Right cardiac atrium (tissue), 5 donors: ENCODE data around the gene COL4A1. TPM values are rescaled to one million over a fixed set of nuclear protein-coding genes. Genes with fewer than 3 reads are reported as not detected.
"Not testable (repeated sequence)": the region's sequence is repeated elsewhere in the genome, so short reads cannot be mapped to it uniquely, and the experiment has no call there.

ENCODE experiments used
- ATAC-seq, 2 donors: fragments of 200-7000 bp; cut with Tn5 transposase; one replicate each; pipeline versions ENCODE4 v1.8.0 to v1.9.1; 2020; ENCODE audit warnings: moderate library complexity in 2 of 2, mild to moderate bottlenecking in 1 of 2
- DNase-seq, 3 donors: peaks; one replicate each; pipeline ENCODE4 v3.0.0-alpha.2; 2020
- H3K27ac ChIP-seq: one replicate; pipeline ENCODE4 v1.5.1; 2013; ENCODE audit warnings: mild to moderate bottlenecking, low read length, control low read depth, moderate library complexity
- H3K27me3 ChIP-seq: one replicate; pipeline ENCODE4 v1.6.1; 2013; ENCODE audit not compliant: control insufficient read depth, insufficient read depth
- H3K4me1 ChIP-seq: one replicate; pipeline ENCODE4 v1.6.1; 2013; ENCODE audit warnings: low read length; ENCODE audit not compliant: control insufficient read depth, insufficient read depth
- H3K4me3 ChIP-seq: one replicate; pipeline ENCODE4 v1.5.1; 2013; ENCODE audit warnings: low read length, control low read depth
- H3K9me3 ChIP-seq: one replicate; pipeline ENCODE4 v1.6.1; 2013; ENCODE audit warnings: low read length; ENCODE audit not compliant: control insufficient read depth
- WGBS: extraction: QIAGEN DNeasy Blood & Tissue Kit; methylation state at CpG from one replicate; pipeline ENCODE4 v1.1.7; 2013; 5-methylcytosine and 5-hydroxymethylcytosine counted together
- intact Hi-C, 4 donors: fragments of 100-400 bp; cut with DNase I; formaldehyde crosslinking; loops; one replicate each; pipeline versions ENCODE4 v1.11.0 to v1.14.0; 2022 to 2023
- polyA plus RNA-seq: library from polyadenylated mRNA; stranded (reverse); fragments of 200-250 nt; gene quantifications from one replicate; pipeline ENCODE4 v1.2.3, GENCODE V29; 2013
- total RNA-seq, 4 donors: library from RNA; stranded (reverse); fragmentation: NEBNext Ultra II Directional; extraction: Animal tissue kit (Norgen Biotek cat#: 25700); gene quantifications; one replicate each; pipeline ENCODE4 v1.2.1, GENCODE V29; 2021
- donor health status: healthy with polysubstance abuse.
- donor health status: DM: no; HTN: yes; CAD: no.
- donor health status: DM: no; HTN: no; CAD: no.
- donor health status: DM: no; HTN: yes; CAD: no; lungs with severe emphysema.
- donor health status: DM: yes; HTN: yes; CAD: no.

Gene COL4A1
- total and polyA plus RNA-seq, 5 donors, result 69.8 to 267 (median 102) TPM

DNA sequence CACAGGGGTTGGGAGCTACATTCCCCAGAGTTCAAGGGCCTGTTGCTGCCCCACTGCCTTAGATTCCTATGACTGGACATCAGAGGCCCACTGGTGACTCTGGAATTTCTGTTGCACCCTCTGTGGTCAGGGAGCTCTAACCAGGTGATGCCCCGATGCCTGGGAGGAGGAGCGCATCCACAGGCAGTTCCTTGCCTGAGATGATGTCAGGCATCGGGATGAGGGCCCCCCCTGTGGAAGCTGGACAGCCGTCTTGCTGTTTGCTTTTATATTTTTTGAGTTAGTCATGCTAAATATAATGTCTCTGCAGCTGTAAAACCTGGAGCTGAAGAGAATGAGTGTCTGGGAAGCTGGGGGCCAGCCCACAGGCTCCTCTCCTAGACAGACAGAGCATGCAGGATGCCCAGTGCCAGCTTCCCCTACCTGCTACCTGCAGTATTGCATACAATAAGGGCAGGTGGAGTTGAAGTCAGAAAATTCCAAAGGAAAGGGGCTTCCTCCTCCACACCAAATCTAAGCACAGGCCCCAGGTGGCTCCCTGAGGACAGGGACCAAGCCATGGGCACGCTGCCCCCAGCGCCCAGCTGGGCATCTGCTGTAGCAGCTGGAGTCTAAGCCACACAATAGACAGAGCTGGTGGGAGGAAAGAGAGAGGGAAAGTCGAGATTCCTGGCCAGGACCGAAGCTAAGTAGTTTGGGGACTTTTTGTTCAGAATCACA lies 16.4 kb upstream of the COL4A1 start:
- intact Hi-C loops, result no loop called here
- Histone ChIP-seq H3K27me3 (no peaks in the 10 kb centered on the region), H3K4me1 (peaks cover 26% of the 10 kb centered on the region), H3K27ac (no peak overlapping the region), H3K4me3 (no peak overlapping the region), H3K9me3 (no peaks in the 10 kb centered on the region)
- 69% methylated on average over 8 of the region's 8 CpGs for WGBS
- DNase-seq, result no peak
- ATAC-seq, result no peak

DNA sequence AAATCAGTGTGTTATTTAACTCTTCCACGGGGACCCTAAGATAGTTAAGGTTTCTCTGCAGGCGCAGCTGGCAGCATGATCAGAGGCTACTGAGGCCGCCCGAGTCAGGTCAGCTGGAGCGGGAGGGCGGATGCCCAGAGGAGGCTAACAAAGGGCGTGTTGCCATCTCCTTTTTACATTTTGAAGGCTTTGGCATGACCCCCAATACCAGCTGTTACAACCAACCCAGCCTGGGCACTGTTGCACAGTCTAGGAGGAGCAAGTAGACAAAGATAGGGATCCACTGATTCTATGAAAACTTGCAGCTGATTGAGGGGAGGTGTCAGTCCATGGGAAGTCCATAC lies 15.8 kb upstream of the COL4A1 start:
- peaks cover 27% of the 10 kb centered on the region for H3K4me1 ChIP-seq
- DNase-seq (no peak), ATAC-seq (no peak)
- H3K4me3 ChIP-seq, result no peak overlapping the region
- H3K9me3 ChIP-seq, result no peaks in the 10 kb centered on the region
- H3K27ac ChIP-seq, result no peak overlapping the region
- intact Hi-C loops, result no loop called here
- WGBS, result 85% methylated on average over 7 of the region's 7 CpGs
- no peaks in the 10 kb centered on the region for H3K27me3 ChIP-seq

DNA sequence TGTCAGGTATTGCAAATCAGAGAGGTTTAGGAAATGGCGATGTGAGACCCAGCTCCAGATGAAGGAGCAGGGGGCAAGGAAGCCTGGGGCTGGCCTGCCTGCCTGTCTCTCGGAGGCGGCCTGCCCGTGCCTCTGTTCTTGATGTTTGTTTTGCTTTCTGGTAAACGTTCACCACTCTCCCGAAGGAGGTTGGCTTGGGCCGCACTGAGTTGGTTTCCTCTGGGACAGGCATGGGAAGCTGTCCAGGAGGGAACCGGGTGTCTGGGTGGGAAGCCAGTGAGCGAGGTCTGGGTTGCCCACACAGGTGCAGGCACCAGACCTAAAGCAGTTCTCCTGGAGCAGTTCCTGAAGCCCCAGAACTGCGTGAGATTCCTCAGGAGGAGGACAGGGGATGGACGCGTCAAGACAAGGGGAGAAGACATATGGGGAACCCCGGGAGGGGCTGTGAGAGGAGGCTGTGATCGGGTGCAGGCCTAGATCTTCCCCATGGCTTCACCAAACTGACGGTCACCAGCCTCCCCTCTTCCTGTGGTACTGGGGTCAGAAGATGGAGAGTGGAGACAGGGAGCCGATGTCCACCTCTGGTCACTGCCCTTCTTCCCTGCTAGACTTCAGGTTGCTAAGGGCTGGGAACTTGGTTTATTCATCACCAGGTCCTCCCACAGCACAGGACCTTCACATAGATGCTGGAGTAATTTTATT lies 15.3 kb upstream of the COL4A1 start:
- H3K4me3 ChIP-seq, result no peak overlapping the region
- DNase-seq (no peak), ATAC-seq (no peak)
- 71% methylated on average over 16 of the region's 16 CpGs for WGBS
- H3K27me3 ChIP-seq, result no peaks in the 10 kb centered on the region
- no peak overlapping the region for H3K27ac ChIP-seq
- H3K9me3 ChIP-seq, result no peaks in the 10 kb centered on the region
- intact Hi-C loops, result no loop called here
- peaks cover 28% of the 10 kb centered on the region for H3K4me1 ChIP-seq

DNA sequence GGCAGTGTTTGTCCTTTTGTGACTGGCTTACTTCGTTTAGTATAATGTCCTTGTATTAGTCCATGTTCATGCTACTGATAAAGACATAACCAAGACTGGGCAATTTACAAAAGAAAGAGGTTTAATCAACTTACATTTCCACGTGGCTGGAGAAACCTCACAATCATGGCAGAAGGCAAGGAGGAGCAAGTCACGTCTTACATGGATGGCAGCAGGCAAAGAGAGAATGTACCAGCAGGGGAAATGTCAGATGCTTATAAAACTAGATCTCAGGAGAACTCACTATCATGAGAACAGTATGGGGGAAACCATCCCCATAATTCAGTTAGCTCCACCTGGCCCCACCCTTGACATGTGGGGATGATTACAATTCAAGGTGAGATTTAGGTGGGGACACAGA lies 14.6 kb upstream of the COL4A1 start:
- ATAC-seq, H3K27ac ChIP-seq, H3K27me3 ChIP-seq, intact Hi-C loops, DNase-seq, H3K9me3 ChIP-seq, H3K4me3 ChIP-seq: not testable (repeated sequence)
- H3K4me1 ChIP-seq, result peaks cover 31% of the 10 kb centered on the region
- 75% methylated on average over 3 of the region's 3 CpGs for WGBS

DNA sequence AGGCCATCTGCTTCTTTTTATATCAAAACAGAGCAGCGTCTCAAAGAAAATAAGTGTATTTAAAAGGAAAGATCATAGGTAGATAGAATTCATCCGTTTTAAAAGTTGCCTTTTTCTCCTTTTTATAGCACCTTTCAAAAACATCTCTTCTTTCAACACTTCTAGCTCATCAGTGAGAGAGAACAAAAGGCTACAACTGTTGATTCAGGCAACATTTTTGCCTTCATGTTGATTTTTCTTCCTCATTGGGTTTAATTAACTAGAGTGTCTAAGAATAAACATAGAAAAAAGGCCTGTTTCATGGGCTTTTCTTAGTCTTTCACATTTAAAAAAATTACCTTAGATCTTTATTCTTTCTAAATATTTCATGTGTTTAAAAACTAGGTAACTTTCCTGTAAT lies 13.7 kb upstream of the COL4A1 start:
- WGBS, result 50% methylated on average over 2 of the region's 2 CpGs
- intact Hi-C loops, result no loop called here
- no peak for ATAC-seq
- Histone ChIP-seq H3K9me3 (no peaks in the 10 kb centered on the region), H3K4me1 (peaks cover 30% of the 10 kb centered on the region), H3K4me3 (no peak overlapping the region), H3K27me3 (no peaks in the 10 kb centered on the region), H3K27ac (no peak overlapping the region)
- DNase-seq, result no peak

DNA sequence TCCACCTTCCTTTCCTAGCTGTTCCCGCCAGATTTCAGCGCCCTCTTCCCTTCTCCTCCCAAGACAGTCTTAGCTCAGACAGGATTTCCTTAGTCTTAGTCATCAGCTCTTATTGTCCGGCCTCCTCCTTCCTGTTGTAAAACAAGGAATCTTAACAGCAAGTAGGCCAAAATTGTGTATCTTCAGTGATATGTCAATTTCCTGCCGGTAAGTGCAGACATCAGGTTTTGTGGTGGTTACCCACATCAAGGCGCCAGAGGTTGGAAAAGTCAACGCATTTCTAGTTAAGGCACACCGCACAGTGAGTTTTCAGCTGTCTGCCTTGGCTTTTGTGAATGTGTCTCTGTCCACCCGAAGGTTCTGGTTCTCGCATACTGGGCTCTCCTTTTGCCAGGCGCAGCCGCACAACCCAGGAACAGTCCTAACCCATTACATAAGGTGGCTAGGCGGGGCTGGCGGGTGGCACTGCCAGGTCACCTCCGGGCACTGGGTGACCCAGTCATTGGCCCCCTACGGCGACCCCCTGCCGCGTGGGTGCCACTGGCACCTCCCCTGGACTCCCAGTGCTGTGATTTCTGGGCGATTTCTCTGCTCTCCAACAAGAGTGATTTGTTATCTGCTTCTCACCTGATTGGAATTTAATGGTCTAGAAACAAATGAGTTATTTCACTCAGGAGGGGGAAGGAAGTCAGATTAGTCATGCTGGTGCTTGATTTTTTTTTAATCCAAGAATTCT lies 13.0 kb upstream of the COL4A1 start:
- DNase-seq, result peak in 1 of 3 donors; percentile 63
- Histone ChIP-seq H3K4me1 (peaks cover 32% of the 10 kb centered on the region), H3K27ac (peak overlapping the region; percentile 46), H3K9me3 (no peaks in the 10 kb centered on the region), H3K27me3 (no peaks in the 10 kb centered on the region), H3K4me3 (no peak overlapping the region)
- WGBS, result 47% methylated on average over 19 of the region's 19 CpGs
- intact Hi-C loops, result no loop called here
- peak; percentile 6 to 73 for ATAC-seq

DNA sequence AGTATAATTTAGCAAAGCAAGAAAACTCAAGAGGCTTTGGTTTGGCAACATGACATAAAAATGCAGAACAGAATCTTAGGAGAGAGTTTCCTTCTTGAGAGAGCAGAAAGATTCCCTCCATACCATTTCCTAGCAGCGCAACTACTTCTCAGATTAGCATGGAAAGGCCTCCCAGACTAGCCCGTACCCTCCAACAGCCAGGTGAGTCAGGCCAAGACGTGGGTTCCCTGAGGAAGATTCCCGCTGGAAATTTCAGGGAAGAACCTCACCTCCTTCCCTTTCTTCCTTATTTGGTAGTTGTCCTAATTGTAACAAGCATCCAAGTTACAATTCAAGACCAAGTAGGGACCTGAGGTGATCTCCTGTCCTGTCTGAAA lies 12.4 kb upstream of the COL4A1 start:
- ATAC-seq, result no peak
- Histone ChIP-seq H3K4me1 (peaks cover 32% of the 10 kb centered on the region), H3K27ac (peak overlapping the region; percentile 39), H3K27me3 (no peaks in the 10 kb centered on the region), H3K4me3 (no peak overlapping the region), H3K9me3 (no peaks in the 10 kb centered on the region)
- intact Hi-C loops, result no loop called here
- DNase-seq, result no peak
- whole genome bisulfite sequencing, result 60% methylated on average over 4 of the region's 4 CpGs

DNA sequence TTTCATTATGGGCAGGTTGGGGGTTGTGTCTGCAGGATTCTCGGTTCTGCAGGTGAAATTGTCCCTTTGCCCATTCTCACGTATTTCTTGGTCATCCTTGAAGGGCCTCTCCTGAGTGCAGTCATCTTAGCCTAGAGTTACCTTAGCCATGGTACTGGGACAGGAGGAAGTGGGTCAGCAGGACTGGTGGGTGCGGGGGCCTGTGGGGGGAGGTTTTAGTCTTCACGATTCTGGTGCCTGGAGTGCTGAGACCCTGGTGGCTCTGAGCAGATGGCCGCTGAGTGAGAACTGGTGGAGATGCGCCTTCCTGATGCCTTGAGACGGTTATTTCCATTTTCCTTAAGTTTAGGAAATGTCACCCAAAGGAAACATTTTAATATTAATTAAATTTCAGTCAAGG lies 12.0 kb upstream of the COL4A1 start:
- WGBS, result 76% methylated on average over 7 of the region's 7 CpGs
- H3K9me3 ChIP-seq, result no peaks in the 10 kb centered on the region
- ATAC-seq (no peak), DNase-seq (no peak)
- peak overlapping the region; percentile 19 for H3K27ac ChIP-seq
- intact Hi-C loops, result no loop called here
- H3K4me3 ChIP-seq, result no peak overlapping the region
- H3K4me1 ChIP-seq, result peaks cover 30% of the 10 kb centered on the region
- no peaks in the 10 kb centered on the region for H3K27me3 ChIP-seq

DNA sequence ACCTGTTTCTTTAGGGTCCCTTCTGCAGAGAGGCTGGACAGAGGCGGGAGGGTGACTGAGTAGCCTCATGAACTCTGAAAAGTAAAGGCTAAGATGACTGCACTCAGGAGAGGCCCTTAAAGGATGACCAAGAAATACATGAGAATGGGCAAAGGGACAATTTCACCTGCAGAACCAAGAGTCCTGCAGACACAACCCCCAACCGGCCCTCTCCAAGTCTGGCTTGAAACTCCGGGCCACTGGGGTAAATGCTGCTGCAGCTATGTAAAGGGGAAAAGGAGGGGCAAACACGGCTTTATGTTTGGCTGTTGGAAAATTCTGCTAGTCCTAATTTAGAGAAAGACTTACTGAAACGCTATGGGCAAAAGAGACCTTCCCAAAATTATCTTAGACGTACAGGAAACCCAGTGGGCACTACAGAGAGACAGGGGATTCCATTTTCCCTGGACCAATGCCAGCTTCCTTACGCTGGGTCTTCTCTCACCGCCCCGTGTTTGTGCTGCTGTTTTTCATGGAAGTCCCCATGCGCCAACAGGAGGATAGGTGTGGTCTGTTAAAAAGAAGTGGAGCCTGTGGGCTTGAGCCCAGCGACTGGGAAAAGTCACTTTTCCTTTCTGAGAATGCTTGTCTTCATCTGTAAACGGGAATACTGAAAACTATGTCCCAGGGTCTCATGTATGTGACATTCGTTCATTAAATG lies 10.7 kb upstream of the COL4A1 start:
- peaks cover 30% of the 10 kb centered on the region for H3K4me1 ChIP-seq
- intact Hi-C loops, result no loop called here

DNA sequence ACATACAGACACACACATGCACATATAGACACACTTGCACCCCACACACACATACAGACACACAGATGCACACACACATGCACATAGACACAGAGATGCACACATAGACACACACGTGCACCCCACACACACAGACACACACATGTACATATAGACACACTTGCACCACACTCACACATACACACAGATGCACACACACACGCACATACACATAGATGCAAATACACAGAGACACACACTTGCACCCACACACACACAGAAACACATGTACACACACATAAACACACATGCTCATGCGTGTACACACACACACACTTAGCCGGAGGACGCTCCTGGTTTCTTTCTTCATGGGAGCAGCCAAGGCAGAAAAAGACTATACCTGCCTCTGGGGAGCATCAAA lies 10.1 kb upstream of the COL4A1 start:
- WGBS, result 86% methylated on average over 5 of the region's 5 CpGs
- H3K27ac ChIP-seq, result no peak overlapping the region
- DNase-seq (no peak), ATAC-seq (no peak)
- H3K27me3 ChIP-seq, result no peaks in the 10 kb centered on the region
- intact Hi-C loops, result no loop called here
- H3K4me1 ChIP-seq, result peaks cover 32% of the 10 kb centered on the region
- H3K4me3 ChIP-seq, result no peak overlapping the region
- no peaks in the 10 kb centered on the region for H3K9me3 ChIP-seq

More for the DNA sequence above, 10.7 kb upstream of the COL4A1 start:
- H3K27ac ChIP-seq, result no peak overlapping the region
- no peak for ATAC-seq
- no peaks in the 10 kb centered on the region for H3K9me3 ChIP-seq
- H3K4me3 ChIP-seq, result no peak overlapping the region
- WGBS, result 68% methylated on average over 13 of the region's 13 CpGs
- H3K27me3 ChIP-seq, result no peaks in the 10 kb centered on the region
- DNase-seq, result no peak

DNA sequence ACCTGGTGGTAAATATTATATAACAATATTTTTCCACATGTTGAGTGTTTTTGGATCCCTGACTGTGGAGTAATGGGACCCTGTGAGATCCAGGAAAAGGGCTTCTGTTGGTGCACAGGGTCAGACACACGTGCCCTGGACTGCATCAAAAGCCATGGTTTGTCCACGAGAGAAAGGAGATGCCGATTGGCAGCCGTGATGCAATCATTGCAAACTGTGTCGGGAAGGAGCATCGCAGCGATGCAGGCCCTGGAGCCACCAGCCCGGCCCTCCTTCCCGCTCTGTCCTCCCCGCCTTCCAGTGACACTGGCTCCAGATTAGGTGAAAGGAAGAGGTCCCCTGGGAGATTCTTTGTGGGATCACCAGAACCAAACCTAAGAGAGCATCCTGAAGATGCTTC lies 9.2 kb upstream of the COL4A1 start:
- no peak overlapping the region for H3K4me3 ChIP-seq
- H3K27me3 ChIP-seq, result no peaks in the 10 kb centered on the region
- DNase-seq (no peak), ATAC-seq (no peak)
- H3K27ac ChIP-seq, result peak overlapping the region; percentile 48
- H3K4me1 ChIP-seq, result peaks cover 40% of the 10 kb centered on the region
- intact Hi-C loops, result no loop called here
- WGBS, result 63% methylated on average over 10 of the region's 10 CpGs
- H3K9me3 ChIP-seq, result no peaks in the 10 kb centered on the region
